Vagina (tissue), 2 donors: Measurements from ENCODE around the gene MTMR1. TPM values are rescaled to one million over a fixed set of nuclear protein-coding genes. Genes with fewer than 3 reads are reported as not detected.
A peak's percentile ranks its signal among the peaks of the same experiment; 100 is the strongest.

Experiments used
- DNase-seq, 2 donors: peaks; one replicate each; pipeline ENCODE4 v3.0.0-alpha.2; 2017; ENCODE audit errors: extremely low spot score in 2 of 2
- H3K27ac ChIP-seq: fragments of 200-600 bp; sonication (generic); one replicate; pipeline ENCODE4 v1.5.1; 2019
- H3K27me3 ChIP-seq: fragments of 200-600 bp; sonication (generic); one replicate; pipeline ENCODE4 v1.5.1; 2019
- H3K36me3 ChIP-seq, 2 donors: fragments of 200-600 bp; sonication (generic); one replicate each; pipeline ENCODE4 v1.5.1; 2017 to 2019
- H3K4me1 ChIP-seq: fragments of 200-600 bp; sonication (generic); one replicate; pipeline ENCODE4 v1.5.1; 2019
- H3K4me3 ChIP-seq, 2 donors: fragments of 200-600 bp; sonication (generic); 1 replicate in 1 of 2; 2 replicates in 1 of 2; pipeline ENCODE4 v1.5.1; 2016 to 2019
- H3K9me3 ChIP-seq: fragments of 200-600 bp; sonication (generic); one replicate; pipeline ENCODE4 v1.5.1; 2019
- POLR2A ChIP-seq, 2 donors: fragments of 450-650 bp; IDR thresholded peaks; one replicate each; pipeline ENCODE4 v1.6.1; 2017; ENCODE audit warnings: antibody characterized with exemption in 2 of 2, mild to moderate bottlenecking in 2 of 2, moderate library complexity in 2 of 2
- POLR2AphosphoS5 ChIP-seq, 2 donors: sonication (generic); formaldehyde crosslinking; IDR thresholded peaks; one replicate each; pipeline ENCODE4 v1.9.0; 2017; ENCODE audit warnings: antibody characterized with exemption in 2 of 2, mild to moderate bottlenecking in 2 of 2, low read depth in 1 of 2; ENCODE audit not compliant: insufficient read depth in 1 of 2
- intact Hi-C: fragments of 100-400 bp; cut with DNase I; formaldehyde crosslinking; loops from one replicate; pipeline ENCODE4 v1.15.1; 2023
- total RNA-seq: library from RNA; depleted of rRNA; stranded (reverse); fragments of >200 nt; gene quantifications from one replicate; pipeline ENCODE4 v1.2.3, GENCODE V29; 2016
- TF ChIP-seq, protein P1 (sequence below), 3 experiments: fragments of 450-650 bp in 2 of 3; fragments of 200-600 bp in 1 of 3; sonication (generic) in 1 of 3; IDR thresholded peaks; one replicate each; pipeline ENCODE4 v1.5.1; 2017 to 2019; ENCODE audit warnings: antibody characterized with exemption in 3 of 3, mild to moderate bottlenecking in 2 of 3, moderate library complexity in 2 of 3

The MTMR1 gene
- 22.6 TPM for total RNA-seq

DNA sequence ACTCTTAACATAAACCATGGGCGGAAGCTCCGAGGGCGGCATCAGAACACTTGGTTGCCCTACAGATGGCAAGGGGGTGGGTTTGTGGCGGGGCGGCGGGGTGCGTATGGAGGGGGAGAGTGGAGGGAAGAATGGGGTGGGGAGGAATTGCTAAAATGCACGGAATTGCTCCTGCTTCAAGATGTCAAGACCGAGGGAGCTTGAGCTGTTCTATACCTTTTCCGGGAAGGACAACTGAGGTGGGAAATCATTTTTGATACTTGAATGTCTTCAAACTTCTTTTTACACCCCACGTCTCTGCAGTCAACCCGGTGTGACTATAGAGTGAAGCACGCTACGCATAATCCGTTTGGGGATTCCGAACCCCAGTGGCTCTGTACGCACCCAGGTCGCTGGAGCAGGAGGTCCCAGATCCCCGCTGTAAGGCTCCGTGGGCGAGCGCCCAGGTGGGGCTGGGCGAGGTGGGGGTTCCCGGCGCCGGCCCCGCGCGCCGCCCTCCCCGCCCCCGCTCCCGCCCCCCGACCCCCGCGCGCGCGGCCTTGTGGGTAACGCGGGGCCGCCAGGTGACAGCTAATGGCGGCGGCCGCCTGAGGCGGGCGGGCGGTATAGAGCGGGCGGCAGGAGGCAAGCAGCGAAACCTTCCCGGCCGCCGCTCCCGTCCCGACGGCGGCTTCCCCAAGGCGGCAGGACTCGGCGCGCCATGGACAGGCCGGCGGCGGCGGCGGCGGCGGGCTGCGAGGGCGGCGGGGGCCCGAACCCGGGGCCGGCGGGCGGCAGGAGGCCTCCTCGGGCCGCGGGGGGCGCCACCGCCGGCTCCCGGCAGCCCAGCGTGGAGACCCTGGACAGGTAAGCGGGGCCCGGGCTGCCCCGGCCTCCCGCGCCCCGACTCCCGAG lies at the start of gene MTMR1:
TSS of gene MTMR1 (plus strand) at position 566 of the 894 bp plus-strand sequence. CDS start at position 701, 135 bp downstream.
- TF ChIP-seq, protein P1, sequence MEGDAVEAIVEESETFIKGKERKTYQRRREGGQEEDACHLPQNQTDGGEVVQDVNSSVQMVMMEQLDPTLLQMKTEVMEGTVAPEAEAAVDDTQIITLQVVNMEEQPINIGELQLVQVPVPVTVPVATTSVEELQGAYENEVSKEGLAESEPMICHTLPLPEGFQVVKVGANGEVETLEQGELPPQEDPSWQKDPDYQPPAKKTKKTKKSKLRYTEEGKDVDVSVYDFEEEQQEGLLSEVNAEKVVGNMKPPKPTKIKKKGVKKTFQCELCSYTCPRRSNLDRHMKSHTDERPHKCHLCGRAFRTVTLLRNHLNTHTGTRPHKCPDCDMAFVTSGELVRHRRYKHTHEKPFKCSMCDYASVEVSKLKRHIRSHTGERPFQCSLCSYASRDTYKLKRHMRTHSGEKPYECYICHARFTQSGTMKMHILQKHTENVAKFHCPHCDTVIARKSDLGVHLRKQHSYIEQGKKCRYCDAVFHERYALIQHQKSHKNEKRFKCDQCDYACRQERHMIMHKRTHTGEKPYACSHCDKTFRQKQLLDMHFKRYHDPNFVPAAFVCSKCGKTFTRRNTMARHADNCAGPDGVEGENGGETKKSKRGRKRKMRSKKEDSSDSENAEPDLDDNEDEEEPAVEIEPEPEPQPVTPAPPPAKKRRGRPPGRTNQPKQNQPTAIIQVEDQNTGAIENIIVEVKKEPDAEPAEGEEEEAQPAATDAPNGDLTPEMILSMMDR (IDR thresholded peaks at IDR 0.05), result no peak
- TF ChIP-seq POLR2A (IDR thresholded peaks at IDR 0.05) (no peak), POLR2AphosphoS5 (IDR thresholded peaks at IDR 0.05; ENCODE audit: insufficient read depth in 1 of 2, low read depth in 1 of 2) (no peak)
- intact Hi-C loops, result no loop called here
- no peak for DNase-seq
- H3K4me1 ChIP-seq, result peaks cover 7% of the 10 kb centered on the region
- H3K4me3 ChIP-seq, result peak within 1 kb of the TSS; percentile 57 to 59
- peak within 1 kb of the TSS; percentile 84 for H3K27ac ChIP-seq
- H3K27me3 ChIP-seq, result no peaks in the 10 kb centered on the region
- no peaks in the 10 kb centered on the region for H3K9me3 ChIP-seq
- no peaks in the 10 kb centered on the region for H3K36me3 ChIP-seq

DNA sequence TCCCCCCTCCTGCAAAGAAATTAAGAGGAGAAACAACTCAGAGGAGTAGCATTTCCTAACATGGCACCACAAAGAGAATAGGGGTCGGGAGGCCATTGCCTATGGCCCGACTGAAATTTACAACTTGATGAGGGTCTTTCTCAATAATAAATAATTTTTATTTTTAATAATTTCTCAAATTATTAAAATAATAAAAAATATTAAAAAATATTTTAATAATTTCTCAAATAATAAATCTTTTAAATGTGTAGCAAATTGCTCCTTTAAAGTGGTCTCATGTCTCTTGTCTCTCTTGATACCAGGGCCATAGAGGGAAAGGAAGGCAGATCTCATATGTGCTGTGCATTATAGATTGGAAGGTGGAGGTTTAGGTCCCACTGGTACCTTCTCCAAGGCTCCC lies 49.2 kb upstream of the MTMR1 start:
- no peak for DNase-seq
- Histone ChIP-seq H3K27ac (no peak overlapping the region), H3K27me3 (no peaks in the 10 kb centered on the region), H3K36me3 (peaks cover 0 to 14% of the 10 kb centered on the region in 2 donors), H3K9me3 (no peaks in the 10 kb centered on the region), H3K4me1 (no peaks in the 10 kb centered on the region), H3K4me3 (no peak overlapping the region)
- TF ChIP-seq, protein P1 (IDR thresholded peaks at IDR 0.05), result no peak
- TF ChIP-seq POLR2AphosphoS5 (IDR thresholded peaks at IDR 0.05; ENCODE audit: insufficient read depth in 1 of 2, low read depth in 1 of 2) (no peak), POLR2A (IDR thresholded peaks at IDR 0.05) (no peak)
- intact Hi-C loops, result no loop called here

- H3K4me3 ChIP-seq, result no peak overlapping the region
- no peaks in the 10 kb centered on the region for H3K9me3 ChIP-seq
- intact Hi-C loops, result no loop called here
- peaks cover 0 to 14% of the 10 kb centered on the region in 2 donors for H3K36me3 ChIP-seq
- H3K27me3 ChIP-seq, result no peaks in the 10 kb centered on the region
- no peak overlapping the region for H3K27ac ChIP-seq
- no peaks in the 10 kb centered on the region for H3K4me1 ChIP-seq
- TF ChIP-seq POLR2AphosphoS5 (IDR thresholded peaks at IDR 0.05; ENCODE audit: insufficient read depth in 1 of 2, low read depth in 1 of 2) (no peak), POLR2A (IDR thresholded peaks at IDR 0.05) (no peak)
- TF ChIP-seq, protein P1 (IDR thresholded peaks at IDR 0.05), result no peak
- no peak for DNase-seq
Observed at GRCh38 chrX:150644422-150644821, 48.8 kb upstream of the MTMR1 start.

GRCh38 chrX:150647331-150647730 lies 45.9 kb upstream of the MTMR1 start:
- Histone ChIP-seq H3K36me3 (peaks cover 0 to 6% of the 10 kb centered on the region in 2 donors), H3K27ac (no peak overlapping the region), H3K27me3 (no peaks in the 10 kb centered on the region), H3K4me3 (no peak overlapping the region), H3K4me1 (no peaks in the 10 kb centered on the region), H3K9me3 (no peaks in the 10 kb centered on the region)
- TF ChIP-seq POLR2A (IDR thresholded peaks at IDR 0.05) (no peak), POLR2AphosphoS5 (IDR thresholded peaks at IDR 0.05; ENCODE audit: insufficient read depth in 1 of 2, low read depth in 1 of 2) (no peak)
- TF ChIP-seq, protein P1 (IDR thresholded peaks at IDR 0.05), result no peak
- intact Hi-C loops, result no loop called here
- no peak for DNase-seq
